ENCODE measurements around the gene POC1B.
A peak's percentile ranks its signal among the peaks of the same experiment; 100 is the strongest.

Gene POC1B

GRCh38 chr12:89525824-89526770 lies at the start of gene POC1B:
POC1B (minus strand) TSS chr12:89526047; CDS start chr12:89525895, 152 bp downstream.
- peak; percentile 89 for DNase-seq (ENCODE audit: low spot score)

- peak; percentile 6 for DNase-seq (ENCODE audit: low spot score)
These were observed 49.5 kb upstream of the POC1B start for GRCh38 chr12:89575374-89575773.

- DNase-seq (ENCODE audit: low spot score), result peak; percentile 44
These were observed 48.9 kb upstream of the POC1B start for GRCh38 chr12:89574736-89575208.

GRCh38 chr12:89573051-89573810 lies 47.4 kb upstream of the POC1B start:
- DNase-seq (ENCODE audit: low spot score), result peak; percentile 54

GRCh38 chr12:89571491-89572195 lies 45.8 kb upstream of the POC1B start:
- peak; percentile 75 for DNase-seq (ENCODE audit: low spot score)

- no peak for DNase-seq (ENCODE audit: low spot score)
These were observed 42.6 kb upstream of the POC1B start for GRCh38 chr12:89568484-89568883.

- DNase-seq (ENCODE audit: low spot score), result no peak
These were observed 41.9 kb upstream of the POC1B start for GRCh38 chr12:89567691-89568239.

- DNase-seq (ENCODE audit: low spot score), result peak; percentile 13
These were observed 40.8 kb upstream of the POC1B start for GRCh38 chr12:89566615-89567014.

GRCh38 chr12:89565002-89565401 lies 39.2 kb upstream of the POC1B start:
- DNase-seq (ENCODE audit: low spot score), result no peak

- no peak for DNase-seq (ENCODE audit: low spot score)
These were observed 33.9 kb upstream of the POC1B start for GRCh38 chr12:89559753-89560152.

GRCh38 chr12:89556976-89557375 lies 31.1 kb upstream of the POC1B start:
- DNase-seq (ENCODE audit: low spot score), result no peak

GRCh38 chr12:89552376-89552775 lies 26.5 kb upstream of the POC1B start:
- DNase-seq (ENCODE audit: low spot score), result no peak

GRCh38 chr12:89551747-89552146 lies 25.9 kb upstream of the POC1B start:
- DNase-seq (ENCODE audit: low spot score), result no peak

- DNase-seq (ENCODE audit: low spot score), result no peak
These were observed 21.3 kb upstream of the POC1B start for GRCh38 chr12:89547101-89547500.

- no peak for DNase-seq (ENCODE audit: low spot score)
These were observed 20.3 kb upstream of the POC1B start for GRCh38 chr12:89546151-89546550.

GRCh38 chr12:89544681-89545184 lies 18.9 kb upstream of the POC1B start:
- no peak for DNase-seq (ENCODE audit: low spot score)

- DNase-seq (ENCODE audit: low spot score), result no peak
These were observed 18.2 kb upstream of the POC1B start for GRCh38 chr12:89544022-89544421.

- peak; percentile 81 for DNase-seq (ENCODE audit: low spot score)
These were observed 17.2 kb upstream of the POC1B start for GRCh38 chr12:89542912-89543592.

GRCh38 chr12:89542236-89542635 lies 16.4 kb upstream of the POC1B start:
- no peak for DNase-seq (ENCODE audit: low spot score)

GRCh38 chr12:89540586-89540985 lies 14.7 kb upstream of the POC1B start:
- DNase-seq (ENCODE audit: low spot score), result no peak
